ENCODE measurements around the gene DRC3. TPM values are rescaled to one million over a fixed set of nuclear protein-coding genes. Genes with fewer than 3 reads are reported as not detected.

The DRC3 gene
- total and polyA plus RNA-seq, 2 donors (not counting 1 experiment from before 2014, with no cell fraction given), result 0.17 TPM; not detected in 1

DNA sequence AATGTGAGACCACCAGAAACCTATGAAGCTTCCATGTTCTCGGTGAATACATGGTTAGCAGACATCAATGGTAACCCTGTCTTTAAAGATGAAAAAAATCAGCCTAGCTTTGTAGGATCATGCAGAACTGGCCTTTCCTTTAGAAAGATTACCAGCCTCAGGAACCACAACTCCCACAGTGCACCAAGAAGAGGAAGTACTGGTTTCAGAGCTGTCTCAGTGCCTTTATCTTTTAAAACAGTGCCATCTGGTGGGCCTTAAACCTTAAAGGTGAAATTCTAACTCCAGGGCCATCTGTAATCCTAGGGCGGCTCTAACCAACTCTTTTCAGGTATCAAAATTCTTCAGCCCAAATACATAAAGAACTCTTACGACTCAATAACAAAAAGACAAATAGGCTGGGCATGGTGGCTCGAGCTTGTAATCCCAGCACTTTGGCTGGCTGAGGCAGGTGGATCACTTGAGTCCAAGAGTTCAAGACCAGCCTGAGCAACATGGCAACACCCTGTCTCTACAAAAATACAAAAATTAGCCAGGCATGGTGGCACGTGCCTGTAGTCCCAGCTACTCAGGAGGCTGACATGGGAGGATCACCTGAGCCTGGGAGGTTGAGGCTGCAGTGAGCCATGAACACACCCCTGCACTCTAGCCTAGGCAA is 60.9 kb downstream of the DRC3 start:
- Histone ChIP-seq H3K4me3 (ENCODE audit: control extremely low read depth in 1 of 5, extremely low read depth in 1 of 5, insufficient read depth in 1 of 5, low read depth in 2 of 5, low read length in 4 of 5) (no peak overlapping the region), H3K9me3 (ENCODE audit: control extremely low read depth in 1 of 3, control insufficient read depth in 2 of 3, insufficient read depth in 1 of 3, low read length in 2 of 3) (no peaks in the 10 kb centered on the region), H4K20me1 (ENCODE audit: control insufficient read depth, insufficient read depth, low read length, poor library complexity, severe bottlenecking) (peaks cover 61% of the 10 kb centered on the region), H3K27me3 (replicated peaks in 1 of 4; ENCODE audit: control extremely low read depth in 1 of 4, control insufficient read depth in 3 of 4, insufficient read depth in 4 of 4, low read length in 3 of 4) (no peaks in the 10 kb centered on the region), H3K27ac (ENCODE audit: low read length in 2 of 2) (no peak overlapping the region), H3K79me2 (ENCODE audit: control insufficient read depth, insufficient read depth, low read length) (peaks cover 97% of the 10 kb centered on the region), H3K4me2 (replicated peaks; ENCODE audit: low read depth, low read length, poor library complexity, severe bottlenecking) (no peak overlapping the region), H2AFZ (ENCODE audit: insufficient read depth, low read depth, low read length, poor library complexity, severe bottlenecking) (no peak overlapping the region), H3K9ac (ENCODE audit: low read length) (no peak overlapping the region), H3K4me1 (ENCODE audit: control insufficient read depth in 2 of 2, insufficient read depth in 2 of 2, low read length in 2 of 2) (peaks cover 16 to 39% of the 10 kb centered on the region in 2 donors), H3K36me3 (replicated peaks in 1 of 2; ENCODE audit: control extremely low read depth in 1 of 2, control insufficient read depth in 1 of 2, extremely low read depth in 1 of 2, insufficient read depth in 2 of 2, low read length in 1 of 2) (peaks cover 1 to 2% of the 10 kb centered on the region in 2 experiments)
- Mint-ChIP-seq H3K27me3 (no peaks in the 10 kb centered on the region), H3K4me3 (no peak overlapping the region), H3K4me1 (peaks cover 54% of the 10 kb centered on the region), H3K27ac (peak overlapping the region; percentile 82), H3K9me3 (ENCODE audit: insufficient read depth) (no peaks in the 10 kb centered on the region)
- whole genome bisulfite sequencing (ENCODE audit: insufficient coverage), result 20% methylated on average over 4 of the region's 5 CpGs
- POLR2A ChIA-PET, result interaction anchor here (0.7 to 1.4 kb wide), 3 partner anchors 61 to 339 kb away, joined by 3 to 4 read pairs (median 3); partner anchors contain the start of genes DRC3 and TOM1L2
- DNase-seq (peak; percentile 86), ATAC-seq (ENCODE audit: low read depth) (peak; percentile 72)
- TF ChIP-seq EZH2 (IDR thresholded peaks at IDR 0.05; ENCODE audit: borderline replicate concordance, insufficient read depth, low read depth, low read length, poor library complexity, severe bottlenecking) (no peak), CTCF (IDR thresholded peaks at IDR 0.05) (peak; percentile 73)
- intact Hi-C loops (cut with micrococcal nuclease), result loop anchor here (1.0 to 10.0 kb wide), 8 partner anchors 61 to 1941 kb away; partner anchors contain the start of genes AKAP10, DRC3, MPRIP and RAI1
- CTCF ChIA-PET, result interaction anchor here (0.6 to 2.0 kb wide), 20 partner anchors 10 to 537 kb away, joined by 3 to 15 read pairs (median 4); partner anchors contain the start of genes DRC3 and TOM1L2

- no peak for ATAC-seq (ENCODE audit: low read depth)
- TF ChIP-seq CTCF (IDR thresholded peaks at IDR 0.05), result no peak
- H3K36me3 ChIP-seq (replicated peaks in 1 of 2; ENCODE audit: control extremely low read depth in 1 of 2, control insufficient read depth in 1 of 2, extremely low read depth in 1 of 2, insufficient read depth in 2 of 2, low read length in 1 of 2), result peaks cover 0 to 2% of the 10 kb centered on the region in 2 experiments
- peak overlapping the region; percentile 59 for H3K27ac Mint-ChIP-seq
- no peaks in the 10 kb centered on the region for H3K27me3 ChIP-seq (replicated peaks in 1 of 4; ENCODE audit: control extremely low read depth in 1 of 4, control insufficient read depth in 3 of 4, insufficient read depth in 4 of 4, low read length in 3 of 4)
- no peak overlapping the region for H3K4me3 Mint-ChIP-seq
- peaks cover 68% of the 10 kb centered on the region for H3K4me1 Mint-ChIP-seq
- H3K4me3 ChIP-seq (ENCODE audit: control extremely low read depth in 1 of 5, extremely low read depth in 1 of 5, insufficient read depth in 1 of 5, low read depth in 2 of 5, low read length in 4 of 5), result no peak overlapping the region
- intact Hi-C loops (cut with micrococcal nuclease), result loop anchor here (5.0 to 10.0 kb wide), 5 partner anchors 201 to 1939 kb away; partner anchors contain the start of genes AKAP10, MPRIP, RASD1 and SREBF1
- no peak overlapping the region for H3K4me2 ChIP-seq (replicated peaks; ENCODE audit: low read depth, low read length, poor library complexity, severe bottlenecking)
- ChIA-PET CTCF (interaction anchor here (0.6 to 1.6 kb wide), 7 partner anchors 7 to 1443 kb away, joined by 3 to 8 read pairs (median 3); no protein-coding TSS in a partner anchor), POLR2A (no interaction called here)
- H3K9ac ChIP-seq (ENCODE audit: low read length), result no peak overlapping the region
- peaks cover 24 to 47% of the 10 kb centered on the region in 2 donors for H3K4me1 ChIP-seq (ENCODE audit: control insufficient read depth in 2 of 2, insufficient read depth in 2 of 2, low read length in 2 of 2)
- 100% methylated on average over 1 of the region's 2 CpGs for WGBS (ENCODE audit: insufficient coverage)
- peaks cover 56% of the 10 kb centered on the region for H4K20me1 ChIP-seq (ENCODE audit: control insufficient read depth, insufficient read depth, low read length, poor library complexity, severe bottlenecking)
- no peak for DNase-seq
- no peaks in the 10 kb centered on the region for H3K9me3 Mint-ChIP-seq (ENCODE audit: insufficient read depth)
- H3K27me3 Mint-ChIP-seq, result no peaks in the 10 kb centered on the region
- H2AFZ ChIP-seq (ENCODE audit: insufficient read depth, low read depth, low read length, poor library complexity, severe bottlenecking), result no peak overlapping the region
- peaks cover 91% of the 10 kb centered on the region for H3K79me2 ChIP-seq (ENCODE audit: control insufficient read depth, insufficient read depth, low read length)
- no peak overlapping the region for H3K27ac ChIP-seq (ENCODE audit: low read length in 2 of 2)
- H3K9me3 ChIP-seq (ENCODE audit: control extremely low read depth in 1 of 3, control insufficient read depth in 2 of 3, insufficient read depth in 1 of 3, low read length in 2 of 3), result no peaks in the 10 kb centered on the region
Observed at GRCh38 chr17:18035704-18036103, 63.0 kb downstream of the DRC3 start.

Measured in B cell (primary cell).